ENCODE data around the gene HMGCL.
"Not testable (repeated sequence)": the region's sequence is repeated elsewhere in the genome, so short reads cannot be mapped to it uniquely, and the experiment has no call there.

The HMGCL gene

GRCh38 chr1:23827717-23828116 lies 2.5 kb upstream of the HMGCL start:
- DNase-seq: no peak

DNA sequence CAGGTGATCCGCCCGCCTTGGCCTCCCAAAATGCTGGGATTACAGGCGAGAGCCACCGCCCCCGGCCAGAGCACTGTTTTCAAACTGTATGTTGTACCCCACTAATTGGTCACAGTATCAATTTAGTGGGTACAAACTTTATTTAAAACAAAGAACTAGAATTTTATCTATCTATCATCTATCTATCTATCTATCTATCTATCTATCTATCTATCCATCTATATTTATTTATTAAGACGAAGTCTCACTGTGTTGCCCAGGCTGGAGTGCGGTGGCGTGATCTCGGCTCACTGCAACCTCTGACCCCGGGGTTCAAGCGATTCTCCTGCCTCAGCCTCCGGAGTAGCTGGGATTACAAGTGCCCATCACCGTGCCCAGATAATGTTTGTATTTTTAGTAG lies 1.4 kb upstream of the HMGCL start:
- not testable (repeated sequence) for DNase-seq

DNA sequence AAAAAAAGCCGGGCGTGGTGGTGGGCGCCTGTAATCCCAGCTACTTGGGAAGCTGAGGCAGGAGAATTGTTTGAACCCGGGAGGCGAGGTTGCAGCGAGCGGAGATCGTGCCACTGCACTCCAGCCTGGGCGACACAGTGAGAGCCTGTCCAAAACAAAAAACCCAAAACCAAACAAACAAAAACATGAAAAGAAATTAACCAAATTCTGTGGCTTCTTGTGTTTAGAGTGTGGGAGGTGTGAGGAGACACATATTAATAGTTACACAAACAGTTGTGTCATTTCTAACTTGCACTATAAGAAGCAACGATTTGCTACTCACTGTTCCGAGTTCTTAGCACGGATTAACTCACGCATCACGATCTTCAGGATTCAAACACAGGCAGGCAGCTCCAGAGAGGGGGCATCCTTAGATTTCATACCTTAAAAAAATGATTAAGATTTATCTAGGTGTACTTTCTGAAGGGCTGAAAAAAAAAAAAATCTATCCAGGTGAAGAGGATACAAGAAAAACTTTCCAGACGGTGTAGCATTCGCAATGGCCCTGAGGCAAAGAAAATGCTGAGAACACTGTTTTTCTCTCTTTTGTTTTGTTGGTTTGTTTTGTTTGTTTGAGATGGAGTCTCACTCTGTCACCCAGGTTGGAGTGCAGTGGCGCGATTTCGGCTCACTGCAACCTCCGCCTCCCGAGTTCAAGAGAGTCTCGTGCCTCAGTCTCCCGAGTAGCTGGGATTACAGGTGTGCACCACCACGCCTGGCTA lies 713 bp upstream of the HMGCL start:
- peak in 1 of 58 donors; percentile 31 for DNase-seq

- no peak for DNase-seq
Observed at GRCh38 chr1:23824711-23825075, 536 bp downstream of the HMGCL start.

GRCh38 chr1:23823767-23824166 lies 1.5 kb downstream of the HMGCL start:
- DNase-seq: no peak

DNA sequence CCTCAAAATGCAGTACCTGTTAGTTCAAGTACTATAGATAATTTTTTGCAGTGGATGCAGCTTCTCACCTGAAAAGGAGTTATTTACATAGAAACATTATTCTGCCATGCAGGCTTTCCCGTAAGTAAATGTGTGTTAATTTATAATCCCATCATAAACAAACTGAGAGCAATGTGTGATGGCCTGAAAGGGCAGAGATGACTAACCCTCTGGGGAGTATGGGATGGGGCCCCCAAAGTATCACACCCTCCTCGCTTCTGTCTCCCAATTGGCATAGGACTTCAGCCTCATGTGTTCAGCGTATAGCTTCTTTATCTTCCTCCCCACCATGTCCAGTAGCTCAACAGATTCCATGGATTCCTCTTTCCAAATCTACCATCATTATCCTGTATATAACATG lies 7.6 kb downstream of the HMGCL start:
- no peak for DNase-seq

DNA sequence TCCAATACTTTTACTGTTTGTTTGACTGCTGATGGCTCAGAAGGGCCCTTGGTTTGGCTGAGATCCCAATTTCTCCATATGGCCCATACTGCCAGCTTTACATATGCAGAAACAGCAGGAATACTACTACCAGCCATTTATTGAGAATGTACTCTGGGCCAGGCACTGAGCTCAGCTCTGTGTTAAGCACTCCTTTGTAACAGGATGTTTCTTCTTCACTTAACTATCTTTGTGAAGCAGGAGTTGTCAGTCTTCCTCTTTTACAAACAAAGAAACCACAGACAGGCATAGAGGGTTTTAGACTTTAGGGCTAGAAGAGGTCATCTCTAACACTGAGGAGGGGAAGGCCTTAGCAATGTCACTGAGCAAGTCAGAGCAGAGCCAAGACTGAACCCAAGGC lies 8.3 kb downstream of the HMGCL start:
- DNase-seq: no peak

DNA sequence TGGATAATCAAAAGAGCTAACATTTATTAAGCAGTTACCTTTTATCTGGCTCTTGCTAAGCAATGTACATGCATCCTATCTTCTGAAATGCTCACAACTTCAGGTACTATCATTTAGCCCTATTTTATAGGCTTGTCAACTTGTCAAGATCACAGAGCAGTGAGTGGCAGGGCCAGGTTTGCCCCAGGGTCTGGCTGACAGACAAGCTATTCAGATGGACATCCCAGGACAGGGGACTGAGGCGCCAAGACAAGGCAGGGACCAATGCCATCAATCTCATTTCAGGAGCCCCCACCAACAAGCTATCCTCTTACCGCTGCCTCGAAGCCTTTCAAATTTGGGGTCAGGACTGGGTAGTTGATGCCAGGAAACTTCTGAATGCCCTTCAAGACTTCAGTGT lies 8.9 kb downstream of the HMGCL start:
- no peak for DNase-seq

DNA sequence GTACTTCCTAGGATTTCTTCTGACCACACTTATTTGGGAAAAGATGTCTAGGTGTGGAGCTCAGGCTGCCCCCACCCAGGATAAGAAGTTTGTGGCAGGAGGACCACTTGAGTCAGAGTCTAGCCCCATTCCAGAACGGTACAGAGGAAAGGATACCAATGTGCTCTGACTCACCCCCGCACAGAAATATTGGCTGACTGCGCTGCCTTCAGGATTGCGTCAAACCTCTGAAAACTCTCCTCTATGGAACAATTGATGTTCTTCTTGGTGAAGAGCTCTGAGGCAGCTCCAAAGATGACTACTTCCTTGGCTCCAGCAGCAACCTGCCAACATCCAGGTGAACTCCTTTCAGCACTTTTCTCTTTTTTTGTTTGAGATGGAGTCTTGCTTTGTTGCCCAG lies 11.2 kb downstream of the HMGCL start:
- no peak for DNase-seq

GRCh38 chr1:23810818-23811540 lies 14.2 kb downstream of the HMGCL start:
- peak in 8 of 58 donors; percentile 6 to 41 (median 22) for DNase-seq

DNA sequence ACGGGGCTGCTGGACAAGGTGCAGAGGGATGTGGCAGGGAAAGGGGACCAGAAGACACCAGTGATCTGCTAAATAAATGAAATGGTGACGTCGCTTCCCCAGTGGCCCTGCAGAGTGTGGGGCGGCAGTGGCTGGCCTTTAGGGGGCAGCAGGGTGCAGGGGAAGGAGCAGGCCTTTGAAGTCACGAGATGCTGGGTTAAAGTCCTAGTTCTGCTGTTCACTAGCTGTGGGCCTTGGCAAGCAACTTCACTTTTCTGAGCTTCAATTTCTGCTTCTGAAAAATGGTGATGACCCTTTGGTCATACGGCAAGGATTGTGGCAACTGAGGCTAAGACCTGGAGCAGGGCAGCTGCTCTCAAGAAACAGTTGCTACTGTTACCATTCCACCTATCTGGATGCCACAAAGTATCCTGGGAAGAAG lies 15.5 kb downstream of the HMGCL start:
- peak in 27 of 58 donors; percentile 6 to 59 (median 29) for DNase-seq

DNA sequence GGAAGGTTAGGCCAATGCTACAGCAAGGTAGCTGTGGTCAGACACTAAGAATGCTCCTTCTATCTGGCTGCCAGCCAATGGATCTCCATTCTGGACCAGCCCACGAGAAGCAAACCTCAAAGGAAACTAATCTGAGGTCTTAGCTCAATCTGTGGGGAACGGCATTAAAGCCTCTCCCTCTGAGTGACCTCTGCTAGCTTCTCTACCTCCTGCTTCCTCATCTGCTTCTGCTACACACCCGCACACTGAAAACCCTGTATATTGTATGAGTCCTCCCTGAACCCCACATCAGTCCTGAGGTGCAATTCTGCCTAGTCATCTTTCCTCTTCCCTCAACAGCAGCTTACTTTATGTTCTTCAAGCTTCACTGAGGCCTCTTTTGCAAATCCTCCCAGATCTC lies 17.8 kb downstream of the HMGCL start:
- no peak for DNase-seq

GRCh38 chr1:23806280-23806679 lies 18.9 kb downstream of the HMGCL start:
- no peak for DNase-seq

- DNase-seq: no peak
Observed at GRCh38 chr1:23805025-23805424, 20.2 kb downstream of the HMGCL start.

DNA sequence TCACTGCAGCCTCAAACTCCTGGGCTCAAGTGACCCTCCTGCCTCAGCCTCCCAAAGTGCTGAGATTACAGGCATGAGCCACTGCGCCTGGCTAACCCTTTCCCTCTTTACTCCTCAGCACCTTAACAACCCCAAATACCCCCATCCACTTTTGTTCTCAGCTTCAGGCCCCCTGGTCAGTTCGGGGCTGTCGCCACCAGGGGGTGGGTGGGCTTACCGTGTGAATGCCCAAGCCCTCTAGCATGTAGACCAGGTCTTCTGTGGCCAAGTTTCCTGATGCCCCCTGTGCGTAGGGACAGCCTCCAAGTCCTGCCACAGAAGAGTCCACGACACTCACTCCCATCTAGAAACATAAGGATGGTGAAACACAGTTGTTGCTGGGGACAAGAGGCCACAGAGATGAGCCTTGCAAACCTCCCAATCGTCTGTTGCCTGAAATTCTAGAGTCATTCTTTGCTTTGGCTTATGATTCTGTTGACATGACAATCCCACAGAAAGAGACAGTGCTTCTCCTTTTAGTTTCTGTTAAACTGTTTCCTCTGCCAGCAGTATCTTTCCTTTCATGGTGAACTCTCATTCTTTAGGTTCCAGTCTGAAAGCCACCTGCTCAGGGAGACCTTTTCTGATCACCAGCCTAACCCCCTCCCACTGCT lies 20.9 kb downstream of the HMGCL start:
- DNase-seq: no peak

- no peak for DNase-seq
Observed at GRCh38 chr1:23803674-23804073, 21.6 kb downstream of the HMGCL start.

GRCh38 chr1:23802809-23803342 lies 22.4 kb downstream of the HMGCL start:
- not testable (repeated sequence) for DNase-seq

DNA sequence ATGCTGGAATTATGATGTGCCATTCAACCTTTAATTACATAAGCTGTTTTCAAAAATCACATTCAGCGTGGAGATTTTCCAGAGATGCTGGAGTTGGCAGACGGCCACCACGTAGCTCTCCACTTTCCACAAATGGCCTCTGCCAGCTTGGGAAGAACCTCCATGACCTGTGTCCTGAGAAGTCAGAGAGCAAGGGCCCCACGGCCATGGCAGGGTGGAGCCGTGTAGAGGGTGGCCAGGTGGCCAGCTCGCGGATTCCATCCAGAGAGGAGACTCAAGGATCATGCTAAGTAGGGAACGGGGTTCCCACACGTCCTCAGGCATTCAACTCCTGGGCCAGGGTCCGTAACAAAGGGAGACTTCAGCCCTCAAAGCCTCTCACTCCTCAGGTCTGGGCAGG lies 23.4 kb downstream of the HMGCL start:
- peak in 1 of 58 donors; percentile 26 for DNase-seq

GRCh38 chr1:23801338-23801748 lies 23.9 kb downstream of the HMGCL start:
- DNase-seq: no peak

GRCh38 chr1:23800400-23801337 lies 24.6 kb downstream of the HMGCL start, which contains the start of gene GALE:
Gene GALE, minus strand, starts transcription at chr1:23800754. Its CDS starts 1,747 bp downstream, at chr1:23799007.
- peak; percentile 65 to 97 (median 94) for DNase-seq

All from anterior cingulate cortex (tissue), 58 donors.